Activated CD8-positive, alpha-beta T cell treated with anti-CD3 and anti-CD28 coated beads for 36 hours (primary cell): ENCODE results near the gene SBK3. TPM values are rescaled to one million over a fixed set of nuclear protein-coding genes. Genes with fewer than 3 reads are reported as not detected.
"Not testable (repeated sequence)": the region's sequence is repeated elsewhere in the genome, so short reads cannot be mapped to it uniquely, and the experiment has no call there.

Experiments used
- ATAC-seq: fragments of 200-7000 bp; cut with Tn5 transposase; one replicate; pipeline ENCODE4 v1.10.0; 2021; ENCODE audit warnings: mild to moderate bottlenecking, moderate library complexity
- CTCF ChIA-PET: fragments of 350-600 bp; sonication (Branson Sonifier 250); formaldehyde crosslinking; loops from one replicate; lab custom pipeline; 2021; ENCODE audit warnings: antibody characterized with exemption; lab: Charles Lee
- POLR2A ChIA-PET: fragments of 350-600 bp; sonication (Branson Sonifier 250); formaldehyde crosslinking; loops from one replicate; lab custom pipeline; 2021; ENCODE audit warnings: antibody characterized with exemption; lab: Charles Lee
- DNase-seq: peaks from one replicate; pipeline ENCODE4 v3.0.0-alpha.2; 2020
- H3K27ac Mint-ChIP-seq: one replicate; pipeline ENCODE4 v1.8.0; 2021; ENCODE audit warnings: mild to moderate bottlenecking, mixed read lengths
- H3K27me3 Mint-ChIP-seq: one replicate; pipeline ENCODE4 v1.8.0; 2021; ENCODE audit warnings: mixed read lengths
- H3K36me3 Mint-ChIP-seq: one replicate; pipeline ENCODE4 v1.8.0; 2021; ENCODE audit warnings: low read depth, mixed read lengths
- H3K4me1 Mint-ChIP-seq: one replicate; pipeline ENCODE4 v1.8.0; 2021; ENCODE audit warnings: low read depth, mixed read lengths
- H3K4me3 Mint-ChIP-seq: one replicate; pipeline ENCODE4 v1.8.0; 2021; ENCODE audit warnings: mild to moderate bottlenecking, moderate library complexity, mixed read lengths
- H3K9me3 Mint-ChIP-seq: one replicate; pipeline ENCODE4 v1.8.0; 2021; ENCODE audit warnings: mixed read lengths
- CTCF ChIP-seq: fragments of 200-600 bp; IDR thresholded peaks from one replicate; pipeline ENCODE4 v1.8.0; 2022; ENCODE audit warnings: antibody characterized with exemption, mild to moderate bottlenecking
- intact Hi-C: fragments of 100-400 bp; cut with micrococcal nuclease; formaldehyde crosslinking; loops from one replicate; pipeline ENCODE4 v1.10.0; 2022
- total RNA-seq, 2 experiments: library from RNA; stranded (reverse); gene quantifications; one replicate each; pipeline ENCODE4 v1.2.3, GENCODE V29; 2021

SBK3 gene
- total RNA-seq, 2 experiments from 2014 or later = not detected

GRCh38 chr19:55497763-55498162 is 47.6 kb downstream of the SBK3 start:
- peaks cover 4% of the 10 kb centered on the region for H3K27me3 Mint-ChIP-seq
- ChIA-PET CTCF (interaction anchor here (1.5 kb wide), 1 partner anchor 30 kb away, joined by 6 read pairs; no protein-coding TSS in a partner anchor), POLR2A (interaction anchor here (0.6 to 1.2 kb wide), 2 partner anchors 12 to 644 kb away, joined by 3 read pairs; no protein-coding TSS in a partner anchor)
- H3K4me1 Mint-ChIP-seq = peaks cover 12% of the 10 kb centered on the region
- no peaks in the 10 kb centered on the region for H3K36me3 Mint-ChIP-seq
- ATAC-seq (no peak), DNase-seq (no peak)
- intact Hi-C loops = no loop called here
- H3K9me3 Mint-ChIP-seq = no peaks in the 10 kb centered on the region
- H3K4me3 Mint-ChIP-seq = no peak overlapping the region
- no peak for TF ChIP-seq CTCF
- no peak overlapping the region for H3K27ac Mint-ChIP-seq

DNA sequence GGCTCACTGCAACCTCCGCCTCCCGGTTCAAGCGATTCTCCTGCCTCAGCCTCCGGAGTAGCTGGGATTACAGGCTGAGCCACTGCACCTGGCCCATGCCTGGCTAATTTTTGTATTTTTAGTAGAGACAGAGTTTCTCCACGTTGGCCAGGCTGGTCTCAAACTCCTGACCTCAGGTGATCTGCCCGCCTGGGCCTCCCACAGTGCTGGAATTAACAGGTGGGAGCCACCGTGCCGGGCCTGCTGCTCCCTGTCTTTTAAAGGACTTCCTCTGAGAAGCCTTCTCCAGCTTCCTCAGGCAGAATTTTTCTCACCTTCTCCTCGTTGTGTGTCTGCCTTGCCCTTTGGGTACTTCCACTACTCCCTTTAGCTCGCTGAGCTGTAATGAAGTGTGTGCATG is 48.5 kb downstream of the SBK3 start:
- intact Hi-C loops, H3K4me1 Mint-ChIP-seq, POLR2A ChIA-PET, H3K27ac Mint-ChIP-seq, H3K36me3 Mint-ChIP-seq, DNase-seq, H3K9me3 Mint-ChIP-seq, ATAC-seq, H3K27me3 Mint-ChIP-seq, H3K4me3 Mint-ChIP-seq: not testable (repeated sequence)
- CTCF ChIA-PET = interaction anchor here (1.4 kb wide), 1 partner anchor 30 kb away, joined by 3 read pairs; no protein-coding TSS in a partner anchor

- DNase-seq = no peak
- no peak for ATAC-seq
- CTCF ChIA-PET = interaction anchor here (1.4 to 3.4 kb wide), 3 partner anchors 8 to 29 kb away, joined by 3 to 17 read pairs (median 8); no protein-coding TSS in a partner anchor
These were observed 49.5 kb downstream of the SBK3 start for GRCh38 chr19:55495646-55496349.

GRCh38 chr19:55494172-55494761 is 51.1 kb downstream of the SBK3 start:
- Mint-ChIP-seq H3K9me3 (no peaks in the 10 kb centered on the region), H3K4me1 (peaks cover 2% of the 10 kb centered on the region), H3K36me3 (no peaks in the 10 kb centered on the region), H3K4me3 (peak overlapping the region; percentile 50), H3K27ac (no peak overlapping the region), H3K27me3 (peaks cover 6% of the 10 kb centered on the region)
- intact Hi-C loops = no loop called here
- ATAC-seq = peak; percentile 60
- ChIA-PET POLR2A (interaction anchor here (1.2 to 1.9 kb wide), 2 partner anchors 9 to 11 kb away, joined by 3 to 8 read pairs; partner anchors contain the start of gene NAT14), CTCF (interaction anchor here (2.5 to 3.4 kb wide), 2 partner anchors 9 to 26 kb away, joined by 8 to 17 read pairs; no protein-coding TSS in a partner anchor)
- DNase-seq = peak; percentile 34
- TF ChIP-seq CTCF = no peak

More at GRCh38 chr19:55495646-55496349, 49.5 kb downstream of the SBK3 start:
- H3K9me3 Mint-ChIP-seq = no peaks in the 10 kb centered on the region
- POLR2A ChIA-PET = interaction anchor here (1.9 kb wide), 1 partner anchor 10 kb away, joined by 8 read pairs; the partner anchor contains the start of gene NAT14
- no peak overlapping the region for H3K4me3 Mint-ChIP-seq
- H3K27ac Mint-ChIP-seq = no peak overlapping the region
- no peak for TF ChIP-seq CTCF
- peaks cover 2% of the 10 kb centered on the region for H3K4me1 Mint-ChIP-seq
- intact Hi-C loops = no loop called here
- H3K36me3 Mint-ChIP-seq = no peaks in the 10 kb centered on the region
- H3K27me3 Mint-ChIP-seq = peaks cover 6% of the 10 kb centered on the region

DNA sequence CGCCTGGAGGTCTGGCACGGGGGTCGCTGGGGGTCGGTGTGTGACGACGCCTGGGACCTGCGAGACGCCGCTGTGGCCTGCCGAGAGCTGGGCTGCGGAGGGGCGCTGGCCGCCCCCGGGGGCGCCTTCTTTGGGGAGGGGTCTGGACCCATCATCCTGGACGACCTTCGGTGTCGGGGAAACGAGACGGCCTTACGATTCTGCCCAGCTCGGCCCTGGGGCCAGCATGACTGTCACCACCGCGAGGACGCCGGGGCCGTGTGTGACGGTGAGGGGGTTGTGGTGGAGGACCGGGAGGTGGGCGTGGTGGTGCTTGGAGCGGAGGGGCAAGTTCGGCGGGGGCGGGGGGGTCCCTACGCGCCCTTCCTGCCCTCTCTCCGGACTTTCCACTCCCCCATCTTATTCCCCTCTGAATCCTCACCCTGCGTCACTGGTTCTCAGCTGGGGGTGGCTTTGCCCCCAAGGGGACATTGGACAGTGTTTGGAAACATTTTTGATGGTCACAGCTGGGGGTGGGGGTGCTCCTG is 51.6 kb downstream of the SBK3 start:
- no peak overlapping the region for H3K27ac Mint-ChIP-seq
- H3K4me3 Mint-ChIP-seq = no peak overlapping the region
- H3K27me3 Mint-ChIP-seq = peaks cover 6% of the 10 kb centered on the region
- no peaks in the 10 kb centered on the region for H3K36me3 Mint-ChIP-seq
- no peaks in the 10 kb centered on the region for H3K9me3 Mint-ChIP-seq
- ATAC-seq = no peak
- peaks cover 2% of the 10 kb centered on the region for H3K4me1 Mint-ChIP-seq
- no peak for DNase-seq
- TF ChIP-seq CTCF = no peak
- POLR2A ChIA-PET = interaction anchor here (1.9 kb wide), 1 partner anchor 8 kb away, joined by 8 read pairs; the partner anchor contains the start of gene NAT14
- intact Hi-C loops = no loop called here
- CTCF ChIA-PET = interaction anchor here (2.5 to 3.4 kb wide), 2 partner anchors 10 to 26 kb away, joined by 8 to 17 read pairs; no protein-coding TSS in a partner anchor
